ENCODE data around the gene PPP4R1. TPM values are rescaled to one million over a fixed set of nuclear protein-coding genes. Genes with fewer than 3 reads are reported as not detected.
"Not testable (repeated sequence)": the region's sequence is repeated elsewhere in the genome, so short reads cannot be mapped to it uniquely, and the experiment has no call there.

Gene PPP4R1
- total RNA-seq, 1 donor from 2014 or later: 56.0 TPM

- Mint-ChIP-seq H3K27ac (peak overlapping the region; percentile 78), H3K4me1 (peaks cover 40% of the 10 kb centered on the region), H3K36me3 (ENCODE audit: low read depth) (peaks cover 14% of the 10 kb centered on the region), H3K27me3 (peaks cover 4% of the 10 kb centered on the region), H3K9me3 (no peaks in the 10 kb centered on the region), H3K4me3 (peak overlapping the region; percentile 76)
- DNase-seq: no peak
- intact Hi-C loops (cut with micrococcal nuclease): loop anchor here (1.0 to 10.0 kb wide), 5 partner anchors 92 to 908 kb away; partner anchors contain the start of genes MTCL1, RAB31, RALBP1 and TWSG1
These were observed 980 bp upstream of the PPP4R1 start for GRCh38 chr18:9615280-9615797.

DNA sequence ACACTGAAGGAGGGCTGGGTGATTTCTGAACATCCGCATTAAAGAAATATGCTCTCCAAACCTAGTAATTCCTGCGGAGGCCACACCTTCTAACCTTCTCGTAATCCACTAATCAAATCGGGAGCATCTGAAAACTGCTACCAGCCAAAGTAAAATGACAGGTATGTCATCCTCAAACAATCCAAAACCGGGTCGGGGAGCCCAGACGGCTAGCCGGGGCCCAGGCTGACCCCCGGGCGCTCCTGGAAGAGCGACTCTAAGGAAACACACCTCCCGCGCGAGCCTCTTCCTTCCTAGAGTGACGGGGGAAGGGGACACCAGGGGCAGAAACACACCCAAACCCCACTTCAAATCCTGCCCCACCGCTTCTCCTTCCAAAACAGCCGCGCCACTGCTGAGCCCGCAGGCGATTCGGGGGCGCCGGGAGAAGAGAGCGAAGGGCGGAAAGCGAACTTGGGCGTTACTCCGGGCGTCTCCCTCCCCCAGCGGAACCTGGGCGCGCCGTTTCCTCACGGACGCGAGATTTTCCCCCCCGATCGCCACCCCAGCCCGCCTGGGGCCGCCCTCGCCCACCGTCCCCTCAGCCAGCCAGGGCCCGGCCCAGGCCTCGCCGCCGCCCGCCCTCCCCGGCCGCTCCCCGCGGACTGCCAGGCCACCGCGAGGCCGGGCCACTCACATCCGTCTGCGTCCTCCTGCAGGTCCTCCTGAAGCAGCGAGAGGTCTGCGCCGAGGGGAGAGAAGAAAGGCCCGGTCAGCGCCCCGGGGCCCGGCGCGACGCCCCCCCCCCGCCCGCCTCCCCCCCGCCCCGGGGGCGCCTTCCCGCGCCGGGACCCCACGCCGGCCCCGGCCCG lies 584 bp downstream of the PPP4R1 start:
- Mint-ChIP-seq H3K27ac (peak overlapping the region; percentile 89), H3K4me1 (peaks cover 46% of the 10 kb centered on the region), H3K36me3 (ENCODE audit: low read depth) (peaks cover 14% of the 10 kb centered on the region), H3K27me3 (peaks cover 1% of the 10 kb centered on the region), H3K4me3 (peak overlapping the region; percentile 94), H3K9me3 (no peaks in the 10 kb centered on the region)
- DNase-seq: peak; percentile 84
- intact Hi-C loops (cut with micrococcal nuclease): loop anchor here (2.0 to 10.0 kb wide), 7 partner anchors 59 to 914 kb away; partner anchors contain the start of genes ANKRD12, NAPG, TWSG1 and VAPA

- Mint-ChIP-seq H3K36me3 (ENCODE audit: low read depth) (peaks cover 14% of the 10 kb centered on the region), H3K4me3 (peak overlapping the region; percentile 94), H3K9me3 (no peaks in the 10 kb centered on the region), H3K27me3 (peaks cover 1% of the 10 kb centered on the region), H3K27ac (peak overlapping the region; percentile 89), H3K4me1 (peaks cover 52% of the 10 kb centered on the region)
- intact Hi-C loops (cut with micrococcal nuclease): loop anchor here (2.0 to 10.0 kb wide), 7 partner anchors 59 to 914 kb away; partner anchors contain the start of genes ANKRD12, NAPG, TWSG1 and VAPA
- no peak for DNase-seq
These were observed 1.4 kb downstream of the PPP4R1 start for GRCh38 chr18:9612977-9613376.

DNA sequence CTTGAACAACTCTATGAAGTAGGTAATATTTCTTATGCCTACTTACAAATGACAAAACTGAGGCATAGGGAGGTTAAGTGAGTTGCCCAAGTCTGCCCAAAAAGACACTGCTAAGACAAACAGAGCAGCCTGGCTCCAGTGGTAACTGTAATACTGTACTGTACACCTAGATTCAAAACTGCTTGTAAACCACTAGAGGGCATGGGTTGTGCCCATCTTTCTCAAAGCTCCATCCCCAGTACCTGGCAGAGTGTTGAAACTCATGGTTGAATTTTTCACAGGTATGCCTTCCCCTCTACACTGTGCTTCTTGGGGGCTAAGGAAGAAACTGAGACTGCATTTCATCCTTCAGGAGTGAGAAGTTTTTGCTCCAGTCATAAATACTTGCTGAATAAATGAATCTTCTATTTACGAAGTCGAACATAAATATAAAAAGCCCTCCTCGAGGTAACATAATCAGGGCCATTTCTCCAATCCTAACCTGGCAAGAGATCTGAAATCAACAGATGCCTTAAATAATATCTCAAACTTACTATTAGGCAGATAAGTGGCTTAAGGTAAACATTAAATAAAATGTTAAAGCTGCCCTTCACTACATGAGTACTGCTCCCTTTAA lies 2.0 kb downstream of the PPP4R1 start:
- Mint-ChIP-seq H3K9me3 (no peaks in the 10 kb centered on the region), H3K4me3 (peak overlapping the region; percentile 94), H3K4me1 (peaks cover 52% of the 10 kb centered on the region), H3K27me3 (no peaks in the 10 kb centered on the region), H3K27ac (no peak overlapping the region), H3K36me3 (ENCODE audit: low read depth) (peaks cover 14% of the 10 kb centered on the region)
- intact Hi-C loops (cut with micrococcal nuclease): loop anchor here (2.0 to 10.0 kb wide), 7 partner anchors 60 to 915 kb away; partner anchors contain the start of genes ANKRD12, NAPG, TWSG1 and VAPA
- DNase-seq: peak; percentile 76

DNA sequence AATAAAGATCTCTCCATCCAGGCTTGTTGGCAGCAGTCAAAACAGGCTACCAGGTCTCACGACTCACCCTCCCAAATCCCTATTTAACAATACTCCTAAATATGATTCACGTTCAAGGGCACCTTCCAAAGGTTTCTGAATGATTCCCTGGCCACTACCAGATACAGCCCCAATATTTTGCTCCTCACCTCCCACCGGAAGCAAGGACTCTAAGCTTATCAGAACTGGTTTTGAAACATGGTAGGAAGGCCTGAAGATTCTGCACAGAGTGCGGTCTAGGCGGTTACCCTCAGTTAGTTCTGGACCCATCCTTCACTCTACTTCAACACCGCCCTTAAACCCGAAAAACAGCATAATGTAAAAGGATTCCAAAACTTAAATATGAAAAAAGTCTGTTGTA lies 5.2 kb downstream of the PPP4R1 start:
- Mint-ChIP-seq H3K27me3 (no peaks in the 10 kb centered on the region), H3K36me3 (ENCODE audit: low read depth) (peaks cover 20% of the 10 kb centered on the region), H3K4me1 (peaks cover 38% of the 10 kb centered on the region), H3K27ac (no peak overlapping the region), H3K4me3 (no peak overlapping the region), H3K9me3 (no peaks in the 10 kb centered on the region)
- DNase-seq: no peak
- intact Hi-C loops (cut with micrococcal nuclease): no loop called here

- H3K27ac Mint-ChIP-seq: no peak overlapping the region
- H3K36me3 Mint-ChIP-seq (ENCODE audit: low read depth): peaks cover 21% of the 10 kb centered on the region
- intact Hi-C loops (cut with micrococcal nuclease): no loop called here
- no peaks in the 10 kb centered on the region for H3K27me3 Mint-ChIP-seq
- H3K9me3 Mint-ChIP-seq: no peaks in the 10 kb centered on the region
- no peak for DNase-seq
- H3K4me3 Mint-ChIP-seq: no peak overlapping the region
- H3K4me1 Mint-ChIP-seq: peaks cover 38% of the 10 kb centered on the region
These were observed 5.6 kb downstream of the PPP4R1 start for GRCh38 chr18:9608728-9609127.

- DNase-seq: no peak
- no peaks in the 10 kb centered on the region for H3K9me3 Mint-ChIP-seq
- peaks cover 35% of the 10 kb centered on the region for H3K4me1 Mint-ChIP-seq
- H3K27ac Mint-ChIP-seq: no peak overlapping the region
- no peak overlapping the region for H3K4me3 Mint-ChIP-seq
- peaks cover 21% of the 10 kb centered on the region for H3K36me3 Mint-ChIP-seq (ENCODE audit: low read depth)
- H3K27me3 Mint-ChIP-seq: no peaks in the 10 kb centered on the region
- intact Hi-C loops (cut with micrococcal nuclease): no loop called here
These were observed 6.1 kb downstream of the PPP4R1 start for GRCh38 chr18:9608298-9608697.

DNA sequence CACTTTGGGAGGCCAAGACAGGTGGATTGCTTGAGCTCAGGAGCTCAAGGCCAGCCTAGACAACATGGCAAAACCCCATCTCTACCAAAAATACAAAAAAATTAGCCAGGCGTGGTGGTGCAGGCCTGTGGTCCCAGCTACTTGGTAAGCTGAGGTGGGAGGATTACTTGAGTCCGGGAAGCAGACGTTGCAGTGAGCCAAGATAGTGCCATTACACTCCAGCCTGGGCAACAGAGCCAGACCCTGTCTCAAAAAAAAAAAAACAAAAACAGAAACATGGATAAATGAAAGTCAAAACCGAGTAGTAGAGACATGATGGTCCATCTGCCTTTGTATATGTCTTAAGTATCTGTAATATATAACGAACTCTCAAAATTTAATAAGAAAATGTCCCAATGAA lies 7.2 kb downstream of the PPP4R1 start:
- DNase-seq; H3K27ac Mint-ChIP-seq; intact Hi-C loops (cut with micrococcal nuclease); H3K27me3 Mint-ChIP-seq; H3K9me3 Mint-ChIP-seq; H3K4me3 Mint-ChIP-seq: not testable (repeated sequence)
- Mint-ChIP-seq H3K36me3 (ENCODE audit: low read depth) (peaks cover 25% of the 10 kb centered on the region), H3K4me1 (peaks cover 26% of the 10 kb centered on the region)

DNA sequence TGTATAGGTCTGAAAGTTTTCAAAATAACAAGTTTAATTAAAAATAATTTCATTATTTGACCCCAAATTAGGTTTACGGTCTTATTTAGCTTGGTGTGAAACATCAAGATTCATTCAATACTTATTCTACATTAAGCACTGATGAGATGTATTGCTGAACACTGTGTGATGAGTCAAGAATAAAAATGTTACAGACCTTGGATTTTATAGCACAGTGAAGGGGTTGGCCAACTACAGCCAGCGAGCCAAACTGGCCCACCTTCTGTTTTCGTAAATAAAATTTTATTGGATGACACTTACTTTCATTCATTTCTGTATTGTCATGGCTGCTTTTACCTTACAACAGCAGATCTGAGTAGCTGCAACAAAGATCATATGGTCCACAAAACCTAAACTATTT lies 8.3 kb downstream of the PPP4R1 start:
- Mint-ChIP-seq H3K4me1 (peaks cover 21% of the 10 kb centered on the region), H3K27me3 (no peaks in the 10 kb centered on the region), H3K9me3 (peaks cover 5% of the 10 kb centered on the region), H3K27ac (no peak overlapping the region), H3K36me3 (ENCODE audit: low read depth) (peaks cover 24% of the 10 kb centered on the region), H3K4me3 (no peak overlapping the region)
- no peak for DNase-seq
- intact Hi-C loops (cut with micrococcal nuclease): no loop called here

DNA sequence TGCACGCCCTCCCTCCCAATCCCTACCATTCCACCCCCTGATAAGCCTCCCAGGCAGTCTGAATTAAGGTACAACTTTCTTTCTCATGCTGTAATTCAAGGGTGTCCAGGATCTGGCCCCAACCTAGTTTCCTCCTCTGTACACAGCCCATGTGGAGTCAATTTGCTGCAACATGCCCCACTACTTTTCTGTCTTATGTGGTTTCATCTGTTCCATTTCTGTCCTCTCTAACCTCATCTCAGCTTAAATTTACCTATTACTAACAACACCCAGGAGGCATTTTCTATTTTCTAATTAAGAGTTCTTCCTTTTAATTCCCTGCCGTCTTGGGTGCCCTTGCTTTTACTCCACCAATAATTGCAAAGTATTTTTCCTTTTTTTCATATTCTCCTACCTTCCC lies 10.0 kb downstream of the PPP4R1 start:
- Mint-ChIP-seq H3K27me3 (no peaks in the 10 kb centered on the region), H3K27ac (no peak overlapping the region), H3K36me3 (ENCODE audit: low read depth) (peaks cover 20% of the 10 kb centered on the region), H3K9me3 (peaks cover 5% of the 10 kb centered on the region), H3K4me3 (no peak overlapping the region), H3K4me1 (peaks cover 15% of the 10 kb centered on the region)
- no peak for DNase-seq
- intact Hi-C loops (cut with micrococcal nuclease): no loop called here

- DNase-seq: no peak
- Mint-ChIP-seq H3K9me3 (peaks cover 16% of the 10 kb centered on the region), H3K27ac (no peak overlapping the region), H3K4me1 (peaks cover 17% of the 10 kb centered on the region), H3K27me3 (no peaks in the 10 kb centered on the region), H3K4me3 (no peak overlapping the region), H3K36me3 (ENCODE audit: low read depth) (peaks cover 40% of the 10 kb centered on the region)
- intact Hi-C loops (cut with micrococcal nuclease): no loop called here
These were observed 15.0 kb downstream of the PPP4R1 start for GRCh38 chr18:9599328-9599727.

DNA sequence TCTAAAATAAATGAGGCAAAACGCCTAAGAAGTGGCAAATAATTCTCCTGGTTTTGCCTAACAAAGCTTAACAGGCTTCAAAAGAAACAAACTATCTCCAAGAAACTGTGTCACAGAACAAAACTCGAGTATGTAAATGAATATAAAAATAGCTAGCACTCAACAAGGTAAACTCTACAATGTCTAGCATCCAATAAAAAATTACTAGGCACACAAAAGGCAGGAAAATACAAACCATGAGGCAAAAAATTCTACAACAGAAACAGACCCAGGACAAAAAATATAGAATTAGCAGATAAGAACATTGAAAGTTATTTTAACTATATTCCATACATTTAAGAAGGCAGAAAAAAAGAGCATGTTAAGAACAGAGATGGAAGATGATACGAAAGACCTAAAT lies 16.8 kb downstream of the PPP4R1 start:
- no peaks in the 10 kb centered on the region for H3K27me3 Mint-ChIP-seq
- H3K27ac Mint-ChIP-seq: no peak overlapping the region
- H3K4me3 Mint-ChIP-seq: no peak overlapping the region
- H3K36me3 Mint-ChIP-seq (ENCODE audit: low read depth): peaks cover 41% of the 10 kb centered on the region
- DNase-seq: no peak
- H3K4me1 Mint-ChIP-seq: peaks cover 16% of the 10 kb centered on the region
- H3K9me3 Mint-ChIP-seq: peaks cover 16% of the 10 kb centered on the region
- intact Hi-C loops (cut with micrococcal nuclease): no loop called here

- intact Hi-C loops (cut with micrococcal nuclease): no loop called here
- Mint-ChIP-seq H3K9me3 (peaks cover 19% of the 10 kb centered on the region), H3K4me3 (no peak overlapping the region), H3K36me3 (ENCODE audit: low read depth) (peaks cover 44% of the 10 kb centered on the region), H3K4me1 (peaks cover 14% of the 10 kb centered on the region), H3K27me3 (no peaks in the 10 kb centered on the region), H3K27ac (no peak overlapping the region)
- DNase-seq: no peak
These were observed 17.4 kb downstream of the PPP4R1 start for GRCh38 chr18:9596843-9597526.
